Measurements from ENCODE around the gene LCOR. TPM values are rescaled to one million over a fixed set of nuclear protein-coding genes. Genes with fewer than 3 reads are reported as not detected.

The LCOR gene
- total RNA-seq, 2 experiments from 2014 or later, result 15.0 to 18.2 TPM

GRCh38 chr10:96902117-96902516 is 70.0 kb downstream of the LCOR start:
- H3K9me3 Mint-ChIP-seq, result no peaks in the 10 kb centered on the region
- no peak overlapping the region for H3K4me3 Mint-ChIP-seq
- H3K36me3 Mint-ChIP-seq, result peaks cover 2% of the 10 kb centered on the region
- no peak overlapping the region for H3K27ac Mint-ChIP-seq
- no peaks in the 10 kb centered on the region for H3K27me3 Mint-ChIP-seq
- ChIA-PET CTCF (interaction anchor here (1.0 kb wide), 1 partner anchor 123 kb away, joined by 3 read pairs; no protein-coding TSS in a partner anchor), POLR2A (no interaction called here)
- H3K4me1 Mint-ChIP-seq (ENCODE audit: low read depth), result peaks cover 56% of the 10 kb centered on the region
- intact Hi-C loops (cut with micrococcal nuclease), result no loop called here
- DNase-seq, result no peak

GRCh38 chr10:96902731-96903358 is 70.7 kb downstream of the LCOR start:
- H3K27me3 Mint-ChIP-seq, result no peaks in the 10 kb centered on the region

GRCh38 chr10:96904648-96905047 is 72.5 kb downstream of the LCOR start:
- CTCF ChIA-PET, result interaction anchor here (1.0 to 3.0 kb wide), 2 partner anchors 121 to 133 kb away, joined by 3 to 10 read pairs; no protein-coding TSS in a partner anchor
- intact Hi-C loops (cut with micrococcal nuclease), result no loop called here

More at GRCh38 chr10:96902731-96903358, 70.7 kb downstream of the LCOR start:
- ChIA-PET POLR2A (no interaction called here), CTCF (interaction anchor here (3.0 kb wide), 1 partner anchor 123 kb away, joined by 10 read pairs; no protein-coding TSS in a partner anchor)
- DNase-seq, result no peak
- intact Hi-C loops (cut with micrococcal nuclease), result no loop called here
- Mint-ChIP-seq H3K36me3 (peaks cover 2% of the 10 kb centered on the region), H3K9me3 (no peaks in the 10 kb centered on the region), H3K27ac (no peak overlapping the region), H3K4me1 (ENCODE audit: low read depth) (peaks cover 51% of the 10 kb centered on the region), H3K4me3 (no peak overlapping the region)

GRCh38 chr10:96906864-96907263 is 74.8 kb downstream of the LCOR start:
- Mint-ChIP-seq H3K9me3 (no peaks in the 10 kb centered on the region), H3K4me3 (no peak overlapping the region)

More at GRCh38 chr10:96904648-96905047, 72.5 kb downstream of the LCOR start:
- Mint-ChIP-seq H3K27me3 (no peaks in the 10 kb centered on the region), H3K9me3 (no peaks in the 10 kb centered on the region), H3K27ac (no peak overlapping the region), H3K4me3 (no peak overlapping the region), H3K4me1 (ENCODE audit: low read depth) (peaks cover 47% of the 10 kb centered on the region), H3K36me3 (peaks cover 9% of the 10 kb centered on the region)
- no peak for DNase-seq
- POLR2A ChIA-PET, result no interaction called here

GRCh38 chr10:96910488-96911395 is 78.6 kb downstream of the LCOR start:
- CTCF ChIA-PET, result interaction anchor here (0.6 to 3.9 kb wide), 22 partner anchors 9 to 536 kb away, joined by 3 to 51 read pairs (median 4); no protein-coding TSS in a partner anchor
- POLR2A ChIA-PET, result no interaction called here
- Mint-ChIP-seq H3K9me3 (no peaks in the 10 kb centered on the region), H3K36me3 (peaks cover 23% of the 10 kb centered on the region), H3K4me3 (no peak overlapping the region), H3K4me1 (ENCODE audit: low read depth) (peaks cover 23% of the 10 kb centered on the region), H3K27me3 (no peaks in the 10 kb centered on the region), H3K27ac (no peak overlapping the region)
- no peak for DNase-seq
- intact Hi-C loops (cut with micrococcal nuclease), result loop anchor here (1.0 kb wide), 2 partner anchors 68 to 115 kb away; no protein-coding TSS in a partner anchor

More at GRCh38 chr10:96906864-96907263, 74.8 kb downstream of the LCOR start:
- Mint-ChIP-seq H3K27ac (no peak overlapping the region), H3K27me3 (no peaks in the 10 kb centered on the region), H3K36me3 (peaks cover 7% of the 10 kb centered on the region), H3K4me1 (ENCODE audit: low read depth) (peaks cover 51% of the 10 kb centered on the region)
- intact Hi-C loops (cut with micrococcal nuclease), result no loop called here
- CTCF ChIA-PET, result no interaction called here
- POLR2A ChIA-PET, result no interaction called here
- no peak for DNase-seq

GRCh38 chr10:96912405-96912804 is 80.3 kb downstream of the LCOR start:
- no peak for DNase-seq
- POLR2A ChIA-PET, result no interaction called here
- H3K27me3 Mint-ChIP-seq, result no peaks in the 10 kb centered on the region
- intact Hi-C loops (cut with micrococcal nuclease), result no loop called here
- peaks cover 17% of the 10 kb centered on the region for H3K4me1 Mint-ChIP-seq (ENCODE audit: low read depth)
- no peak overlapping the region for H3K4me3 Mint-ChIP-seq
- H3K9me3 Mint-ChIP-seq, result no peaks in the 10 kb centered on the region
- H3K27ac Mint-ChIP-seq, result no peak overlapping the region
- CTCF ChIA-PET, result interaction anchor here (0.7 to 3.9 kb wide), 5 partner anchors 16 to 113 kb away, joined by 3 to 51 read pairs (median 4); no protein-coding TSS in a partner anchor
- peaks cover 25% of the 10 kb centered on the region for H3K36me3 Mint-ChIP-seq

GRCh38 chr10:96913906-96914305 is 81.8 kb downstream of the LCOR start:
- no peak overlapping the region for H3K27ac Mint-ChIP-seq
- ChIA-PET POLR2A (no interaction called here), CTCF (interaction anchor here (0.7 to 2.5 kb wide), 3 partner anchors 97 to 123 kb away, joined by 5 to 9 read pairs (median 5); no protein-coding TSS in a partner anchor)
- H3K9me3 Mint-ChIP-seq, result no peaks in the 10 kb centered on the region
- no peak for DNase-seq
- H3K4me1 Mint-ChIP-seq (ENCODE audit: low read depth), result peaks cover 30% of the 10 kb centered on the region
- peaks cover 20% of the 10 kb centered on the region for H3K36me3 Mint-ChIP-seq
- H3K4me3 Mint-ChIP-seq, result no peak overlapping the region
- no peaks in the 10 kb centered on the region for H3K27me3 Mint-ChIP-seq
- intact Hi-C loops (cut with micrococcal nuclease), result no loop called here

- intact Hi-C loops (cut with micrococcal nuclease), result no loop called here
- DNase-seq, result no peak
- no peaks in the 10 kb centered on the region for H3K9me3 Mint-ChIP-seq
- H3K4me3 Mint-ChIP-seq, result no peak overlapping the region
- H3K27ac Mint-ChIP-seq, result no peak overlapping the region
- ChIA-PET POLR2A (no interaction called here), CTCF (interaction anchor here (0.8 to 0.9 kb wide), 2 partner anchors 13 to 108 kb away, joined by 4 to 5 read pairs; no protein-coding TSS in a partner anchor)
- no peaks in the 10 kb centered on the region for H3K27me3 Mint-ChIP-seq
- peaks cover 14% of the 10 kb centered on the region for H3K36me3 Mint-ChIP-seq
- peaks cover 31% of the 10 kb centered on the region for H3K4me1 Mint-ChIP-seq (ENCODE audit: low read depth)
Observed at GRCh38 chr10:96917628-96918027, 85.5 kb downstream of the LCOR start.

- H3K36me3 Mint-ChIP-seq, result peaks cover 10% of the 10 kb centered on the region
- CTCF ChIA-PET, result interaction anchor here (0.9 kb wide), 1 partner anchor 107 kb away, joined by 5 read pairs; no protein-coding TSS in a partner anchor
- H3K4me1 Mint-ChIP-seq (ENCODE audit: low read depth), result peaks cover 36% of the 10 kb centered on the region
- POLR2A ChIA-PET, result no interaction called here
- no peaks in the 10 kb centered on the region for H3K9me3 Mint-ChIP-seq
- DNase-seq, result no peak
- H3K27ac Mint-ChIP-seq, result no peak overlapping the region
- H3K4me3 Mint-ChIP-seq, result no peak overlapping the region
- intact Hi-C loops (cut with micrococcal nuclease), result no loop called here
- H3K27me3 Mint-ChIP-seq, result no peaks in the 10 kb centered on the region
Observed at GRCh38 chr10:96918214-96919002, 86.3 kb downstream of the LCOR start.

- Mint-ChIP-seq H3K9me3 (no peaks in the 10 kb centered on the region), H3K4me3 (no peak overlapping the region), H3K4me1 (ENCODE audit: low read depth) (peaks cover 36% of the 10 kb centered on the region), H3K27ac (no peak overlapping the region), H3K27me3 (no peaks in the 10 kb centered on the region), H3K36me3 (peaks cover 10% of the 10 kb centered on the region)
- intact Hi-C loops (cut with micrococcal nuclease), result no loop called here
- no peak for DNase-seq
- CTCF ChIA-PET, result interaction anchor here (0.7 to 2.2 kb wide), 3 partner anchors 9 to 118 kb away, joined by 3 to 6 read pairs (median 3); no protein-coding TSS in a partner anchor
- POLR2A ChIA-PET, result no interaction called here
Observed at GRCh38 chr10:96919785-96920430, 87.8 kb downstream of the LCOR start.

GRCh38 chr10:96921655-96922054 is 89.6 kb downstream of the LCOR start:
- POLR2A ChIA-PET, result no interaction called here
- H3K4me1 Mint-ChIP-seq (ENCODE audit: low read depth), result peaks cover 36% of the 10 kb centered on the region

More at GRCh38 chr10:96921655-96922054, 89.6 kb downstream of the LCOR start:
- Mint-ChIP-seq H3K27me3 (no peaks in the 10 kb centered on the region), H3K27ac (no peak overlapping the region), H3K9me3 (no peaks in the 10 kb centered on the region), H3K4me3 (no peak overlapping the region), H3K36me3 (peaks cover 10% of the 10 kb centered on the region)
- intact Hi-C loops (cut with micrococcal nuclease), result no loop called here
- CTCF ChIA-PET, result interaction anchor here (1.3 to 2.2 kb wide), 2 partner anchors 12 to 104 kb away, joined by 4 to 6 read pairs; no protein-coding TSS in a partner anchor
- DNase-seq, result no peak
